WTC11 (cell line): Measurements from ENCODE around the gene CACNA2D4.

Experiments used
- ZBTB21 ChIP-seq: sonication (generic); formaldehyde crosslinking; IDR thresholded peaks from 2 replicates; pipeline ENCODE4 v1.8.1; 2023; ENCODE audit warnings: mild to moderate bottlenecking, missing genetic modification reagents, borderline replicate concordance
- ZNF263 ChIP-seq: sonication (generic); formaldehyde crosslinking; IDR thresholded peaks from 2 replicates; pipeline ENCODE4 v1.8.1; 2022; ENCODE audit warnings: low read depth, mild to moderate bottlenecking, moderate library complexity, missing genetic modification reagents
- ZNF317 ChIP-seq: sonication (generic); formaldehyde crosslinking; IDR thresholded peaks from 2 replicates; pipeline ENCODE4 v1.8.1; 2023; ENCODE audit warnings: low read depth, mild to moderate bottlenecking, moderate library complexity, missing genetic modification reagents, borderline replicate concordance
- TF ChIP-seq, protein P1 (sequence below): fragments of 200-600 bp; IDR thresholded peaks from 2 replicates; pipeline ENCODE4 v1.8.0; 2022; ENCODE audit warnings: antibody characterized with exemption
- TF ChIP-seq, protein P2 (sequence below): sonication (generic); formaldehyde crosslinking; IDR thresholded peaks from 2 replicates; pipeline ENCODE4 v1.8.1; 2023; ENCODE audit warnings: mild to moderate bottlenecking, missing genetic modification reagents, borderline replicate concordance

DNA sequence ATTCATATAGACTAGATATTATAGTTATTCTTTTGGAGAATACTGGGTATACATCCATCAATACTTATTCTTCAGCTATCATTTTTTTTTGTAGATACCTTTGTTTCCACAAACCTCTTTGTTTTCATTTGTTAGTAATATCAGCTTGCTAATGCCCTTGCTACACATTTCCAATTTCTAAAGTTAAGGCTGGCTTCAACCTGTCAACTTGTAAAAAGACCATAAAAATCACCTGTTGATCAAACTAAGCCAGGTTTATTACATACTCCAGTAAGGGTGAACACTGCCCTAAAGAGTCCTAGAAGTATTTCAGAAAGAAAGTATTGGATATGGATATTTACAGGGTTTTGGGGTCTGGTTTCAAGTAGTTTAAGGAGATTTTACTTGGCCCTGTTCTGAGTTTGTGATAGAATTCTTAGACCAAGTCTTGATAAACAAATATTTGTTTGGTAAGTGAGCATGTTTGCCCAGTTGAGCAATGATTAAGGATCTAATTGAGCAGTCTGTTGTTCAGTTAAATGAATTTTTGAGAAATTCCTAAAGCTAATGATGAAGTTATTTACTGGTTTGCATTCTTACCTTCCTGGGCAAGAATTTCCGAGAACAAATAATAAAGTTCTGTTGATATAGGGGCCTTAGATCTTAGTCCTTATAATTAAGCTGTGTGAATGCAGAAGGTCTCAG lies 150.9 kb downstream of the CACNA2D4 start:
- TF ChIP-seq, protein P1, sequence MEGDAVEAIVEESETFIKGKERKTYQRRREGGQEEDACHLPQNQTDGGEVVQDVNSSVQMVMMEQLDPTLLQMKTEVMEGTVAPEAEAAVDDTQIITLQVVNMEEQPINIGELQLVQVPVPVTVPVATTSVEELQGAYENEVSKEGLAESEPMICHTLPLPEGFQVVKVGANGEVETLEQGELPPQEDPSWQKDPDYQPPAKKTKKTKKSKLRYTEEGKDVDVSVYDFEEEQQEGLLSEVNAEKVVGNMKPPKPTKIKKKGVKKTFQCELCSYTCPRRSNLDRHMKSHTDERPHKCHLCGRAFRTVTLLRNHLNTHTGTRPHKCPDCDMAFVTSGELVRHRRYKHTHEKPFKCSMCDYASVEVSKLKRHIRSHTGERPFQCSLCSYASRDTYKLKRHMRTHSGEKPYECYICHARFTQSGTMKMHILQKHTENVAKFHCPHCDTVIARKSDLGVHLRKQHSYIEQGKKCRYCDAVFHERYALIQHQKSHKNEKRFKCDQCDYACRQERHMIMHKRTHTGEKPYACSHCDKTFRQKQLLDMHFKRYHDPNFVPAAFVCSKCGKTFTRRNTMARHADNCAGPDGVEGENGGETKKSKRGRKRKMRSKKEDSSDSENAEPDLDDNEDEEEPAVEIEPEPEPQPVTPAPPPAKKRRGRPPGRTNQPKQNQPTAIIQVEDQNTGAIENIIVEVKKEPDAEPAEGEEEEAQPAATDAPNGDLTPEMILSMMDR: no peak
- TF ChIP-seq ZNF263 (no peak), ZNF317 (CRISPR knock-in tag) (no peak), ZBTB21 (no peak)
- TF ChIP-seq, protein P2, sequence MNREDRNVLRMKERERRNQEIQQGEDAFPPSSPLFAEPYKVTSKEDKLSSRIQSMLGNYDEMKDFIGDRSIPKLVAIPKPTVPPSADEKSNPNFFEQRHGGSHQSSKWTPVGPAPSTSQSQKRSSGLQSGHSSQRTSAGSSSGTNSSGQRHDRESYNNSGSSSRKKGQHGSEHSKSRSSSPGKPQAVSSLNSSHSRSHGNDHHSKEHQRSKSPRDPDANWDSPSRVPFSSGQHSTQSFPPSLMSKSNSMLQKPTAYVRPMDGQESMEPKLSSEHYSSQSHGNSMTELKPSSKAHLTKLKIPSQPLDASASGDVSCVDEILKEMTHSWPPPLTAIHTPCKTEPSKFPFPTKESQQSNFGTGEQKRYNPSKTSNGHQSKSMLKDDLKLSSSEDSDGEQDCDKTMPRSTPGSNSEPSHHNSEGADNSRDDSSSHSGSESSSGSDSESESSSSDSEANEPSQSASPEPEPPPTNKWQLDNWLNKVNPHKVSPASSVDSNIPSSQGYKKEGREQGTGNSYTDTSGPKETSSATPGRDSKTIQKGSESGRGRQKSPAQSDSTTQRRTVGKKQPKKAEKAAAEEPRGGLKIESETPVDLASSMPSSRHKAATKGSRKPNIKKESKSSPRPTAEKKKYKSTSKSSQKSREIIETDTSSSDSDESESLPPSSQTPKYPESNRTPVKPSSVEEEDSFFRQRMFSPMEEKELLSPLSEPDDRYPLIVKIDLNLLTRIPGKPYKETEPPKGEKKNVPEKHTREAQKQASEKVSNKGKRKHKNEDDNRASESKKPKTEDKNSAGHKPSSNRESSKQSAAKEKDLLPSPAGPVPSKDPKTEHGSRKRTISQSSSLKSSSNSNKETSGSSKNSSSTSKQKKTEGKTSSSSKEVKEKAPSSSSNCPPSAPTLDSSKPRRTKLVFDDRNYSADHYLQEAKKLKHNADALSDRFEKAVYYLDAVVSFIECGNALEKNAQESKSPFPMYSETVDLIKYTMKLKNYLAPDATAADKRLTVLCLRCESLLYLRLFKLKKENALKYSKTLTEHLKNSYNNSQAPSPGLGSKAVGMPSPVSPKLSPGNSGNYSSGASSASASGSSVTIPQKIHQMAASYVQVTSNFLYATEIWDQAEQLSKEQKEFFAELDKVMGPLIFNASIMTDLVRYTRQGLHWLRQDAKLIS (CRISPR knock-in tag): no peak
